SK-N-SH (cell line): ENCODE measurements around the gene DLGAP5. TPM values are rescaled to one million over a fixed set of nuclear protein-coding genes. Genes with fewer than 3 reads are reported as not detected.

Source experiments
- CTCF ChIA-PET: fragments of 300-600, 350-600 bp; formaldehyde crosslinking; extraction: SDS; loops from one replicate; lab custom pipeline; 2021; lab: Yijun Ruan, JAX
- POLR2A ChIA-PET: fragments of 350-600 bp; sonication (Branson Sonifier 250); formaldehyde crosslinking; extraction: SDS; loops from one replicate; lab custom pipeline; 2020; ENCODE audit warnings: antibody characterized with exemption, inconsistent platforms; lab: Yijun Ruan, JAX
- DNase-seq: peaks from one replicate; pipeline ENCODE4 v3.0.0; 2012
- H2AFZ ChIP-seq: fragments of 200-600 bp; sonication (generic); 2 replicates; pipeline ENCODE4 v1.8.1; 2016; ENCODE audit warnings: antibody characterized with exemption, mild to moderate bottlenecking, low read depth
- H3F3A ChIP-seq: fragments of 200-600 bp; sonication (generic); replicated peaks from 2 replicates; pipeline ENCODE3; 2016; ENCODE audit warnings: antibody characterized with exemption, mild to moderate bottlenecking; ENCODE audit not compliant: insufficient read depth
- H3K27ac ChIP-seq, 2 experiments: fragments of 200-500 bp in 1 of 2; fragments of 200-600 bp in 1 of 2; sonication (Bioruptor generic) in 1 of 2; sonication (generic), shearing (Covaris generic) in 1 of 2; 2 replicates each; pipeline versions ENCODE4 v1.5.1 to v1.6.1; 2014 to 2016; ENCODE audit warnings: low read depth in 2 of 2, inconsistent platforms in 1 of 2, low read length in 1 of 2, mild to moderate bottlenecking in 1 of 2, mixed read lengths in 1 of 2
- H3K27me3 ChIP-seq: fragments of 200-600 bp; sonication (generic), shearing (Covaris generic); 2 replicates; pipeline ENCODE4 v1.6.1; 2016; ENCODE audit warnings: mixed run types; ENCODE audit not compliant: insufficient read depth
- H3K36me3 ChIP-seq, 2 experiments: fragments of 200-500 bp in 1 of 2; fragments of 200-600 bp in 1 of 2; sonication (Bioruptor generic) in 1 of 2; sonication (generic) in 1 of 2; replicated peaks in 1 of 2; 2 replicates each; pipeline versions ENCODE3 to v1.5.1; 2014 to 2016; ENCODE audit warnings: low read length in 1 of 2, mild to moderate bottlenecking in 1 of 2; ENCODE audit not compliant: insufficient read depth in 2 of 2, control insufficient read depth in 1 of 2
- H3K4me1 ChIP-seq, 2 experiments: fragments of 200-500 bp in 1 of 2; fragments of 200-600 bp in 1 of 2; sonication (Bioruptor generic) in 1 of 2; sonication (generic), shearing (Covaris generic) in 1 of 2; 2 replicates each; pipeline versions ENCODE4 v1.5.1 to v1.6.1; 2014 to 2016; ENCODE audit warnings: low read depth in 1 of 2, low read length in 1 of 2, mixed run types in 1 of 2; ENCODE audit not compliant: insufficient read depth in 2 of 2, control insufficient read depth in 1 of 2
- H3K4me2 ChIP-seq: fragments of 200-600 bp; sonication (generic), shearing (Covaris generic); 2 replicates; pipeline ENCODE4 v1.6.1; 2017; ENCODE audit warnings: mixed run types
- H3K4me3 ChIP-seq, 2 experiments: fragments of 200-500 bp in 1 of 2; fragments of 200-600 bp in 1 of 2; sonication (Bioruptor generic) in 1 of 2; sonication (generic), shearing (Covaris generic) in 1 of 2; 2 replicates each; pipeline versions ENCODE4 v1.5.1 to v1.8.1; 2014 to 2016; ENCODE audit warnings: low read depth in 2 of 2, inconsistent platforms in 1 of 2, low read length in 1 of 2, mild to moderate bottlenecking in 1 of 2, mixed read lengths in 1 of 2, moderate library complexity in 1 of 2
- H3K79me2 ChIP-seq: fragments of 200-600 bp; sonication (generic); 2 replicates; pipeline ENCODE4 v1.8.1; 2017; ENCODE audit warnings: mild to moderate bottlenecking; ENCODE audit not compliant: insufficient read depth
- H3K9ac ChIP-seq: fragments of 200-600 bp; sonication (generic); 2 replicates; pipeline ENCODE4 v1.6.1; 2017; ENCODE audit warnings: mixed run types
- H3K9me2 ChIP-seq: fragments of 200-600 bp; sonication (generic); 2 replicates; pipeline ENCODE4 v1.6.1; 2017; ENCODE audit warnings: mixed run types
- H3K9me3 ChIP-seq: fragments of 200-600 bp; sonication (generic); 2 replicates; pipeline ENCODE4 v1.6.1; 2017; ENCODE audit warnings: mixed run types, mild to moderate bottlenecking, moderate library complexity
- H4K20me1 ChIP-seq: fragments of 200-600 bp; sonication (generic); 2 replicates; pipeline ENCODE4 v1.6.1; 2017; ENCODE audit warnings: mild to moderate bottlenecking, mixed run types; ENCODE audit not compliant: insufficient read depth
- CHD2 ChIP-seq: fragments of 150-350 bp; IDR thresholded peaks from 2 replicates; pipeline ENCODE4 v1.6.1; 2018; ENCODE audit warnings: low read length; ENCODE audit not compliant: partially characterized antibody
- ELF1 ChIP-seq: IDR thresholded peaks from 2 replicates; pipeline ENCODE4 v1.4.0; 2012
- EP300 ChIP-seq, 2 experiments: IDR thresholded peaks; 2 replicates each; pipeline versions ENCODE4 v1.4.0 to v1.6.1; 2012; ENCODE audit warnings: borderline replicate concordance in 1 of 2, low read depth in 1 of 2, low read length in 1 of 2
- EZH2phosphoT487 ChIP-seq: fragments of 200-600 bp; sonication (generic); IDR thresholded peaks from 2 replicates; pipeline ENCODE4 v1.6.1; 2017; ENCODE audit warnings: low read depth, mixed run types, mild to moderate bottlenecking, antibody characterized with exemption, moderate library complexity, borderline replicate concordance
- FOSL2 ChIP-seq: IDR thresholded peaks from 2 replicates; pipeline ENCODE4 v1.4.0; 2012; ENCODE audit warnings: low read depth, mild to moderate bottlenecking, moderate library complexity, borderline replicate concordance
- GABPA ChIP-seq: IDR thresholded peaks from 2 replicates; pipeline ENCODE4 v1.4.0; 2012; ENCODE audit warnings: low read depth, mild to moderate bottlenecking
- IRF3 ChIP-seq: fragments of 150-350 bp; IDR thresholded peaks from 2 replicates; pipeline ENCODE4 v1.6.1; 2016; ENCODE audit warnings: mild to moderate bottlenecking, low read depth, low read length
- MEF2A ChIP-seq: IDR thresholded peaks from 2 replicates; pipeline ENCODE4 v1.4.0; 2012; ENCODE audit warnings: low read depth, borderline replicate concordance
- MXI1 ChIP-seq: IDR thresholded peaks from 2 replicates; pipeline ENCODE4 v1.6.1; 2012; ENCODE audit warnings: mild to moderate bottlenecking, low read depth, low read length, improper control_type of control experiment
- POLR2AphosphoS5 ChIP-seq: IDR thresholded peaks from 2 replicates; pipeline ENCODE4 v1.6.1; 2012; ENCODE audit warnings: low read depth, low read length
- REST ChIP-seq: IDR thresholded peaks from 2 replicates; pipeline ENCODE4 v1.6.1; 2012; ENCODE audit warnings: mild to moderate bottlenecking, low read depth, low read length, moderate library complexity
- RXRA ChIP-seq: IDR thresholded peaks from 2 replicates; pipeline ENCODE4 v1.4.0; 2012; ENCODE audit warnings: low read depth, mild to moderate bottlenecking, borderline replicate concordance
- SMC3 ChIP-seq: IDR thresholded peaks from 2 replicates; pipeline ENCODE4 v1.6.1; 2012; ENCODE audit warnings: low read depth, low read length, improper control_type of control experiment
- TEAD4 ChIP-seq: IDR thresholded peaks from 2 replicates; pipeline ENCODE4 v1.4.0; 2012; ENCODE audit warnings: mild to moderate bottlenecking, borderline replicate concordance; ENCODE audit not compliant: insufficient read depth
- YY1 ChIP-seq: IDR thresholded peaks from 2 replicates; pipeline ENCODE4 v1.4.0; 2012; ENCODE audit warnings: low read depth, mild to moderate bottlenecking
- ZBTB33 ChIP-seq: IDR thresholded peaks from 2 replicates; pipeline ENCODE4 v1.4.0; 2012; ENCODE audit warnings: low read depth, borderline replicate concordance
- whole genome bisulfite sequencing: methylation state at CpG from one replicate; pipeline ENCODE4 v1.1.6; 2017; ENCODE audit warnings: low lambda C conversion rate; 5-methylcytosine and 5-hydroxymethylcytosine counted together
- polyA plus RNA-seq, 3 experiments: library from polyadenylated mRNA; depleted of rRNA; stranded (reverse); fragments of >200 nt; gene quantifications; 2 replicates each; pipeline ENCODE4 v1.2.3, GENCODE V29; 2012
- TF ChIP-seq, protein P1 (sequence below): fragments of 200-600 bp; sonication (generic); IDR thresholded peaks from 2 replicates; pipeline ENCODE4 v1.6.1; 2017; ENCODE audit warnings: antibody characterized with exemption, mild to moderate bottlenecking, moderate library complexity

DLGAP5 gene
- polyA plus RNA-seq, 1 of the 3 experiments (the other 2 are of a cell fraction): 6.4 TPM

GRCh38 chr14:55120571-55121495 lies 70.6 kb downstream of the DLGAP5 start:
- POLR2A ChIA-PET: interaction anchor here (0.7 kb wide), 1 partner anchor 293 kb away, joined by 6 read pairs; no protein-coding TSS in a partner anchor
- WGBS: 87% methylated on average over 13 of the region's 13 CpGs
- DNase-seq: no peak

More at GRCh38 chr14:55120571-55121495, 70.6 kb downstream of the DLGAP5 start:
- Histone ChIP-seq H3K27ac (no peak overlapping the region), H2AFZ (no peak overlapping the region), H3K4me1 (peaks cover 7 to 26% of the 10 kb centered on the region in 2 experiments), H3K9me2 (no peaks in the 10 kb centered on the region), H3K9me3 (no peaks in the 10 kb centered on the region), H3K9ac (no peak overlapping the region), H3K27me3 (no peaks in the 10 kb centered on the region), H3K36me3 (no peaks in the 10 kb centered on the region), H3K4me2 (no peak overlapping the region), H3K79me2 (no peaks in the 10 kb centered on the region), H3F3A (no peaks in the 10 kb centered on the region), H3K4me3 (no peak overlapping the region), H4K20me1 (no peaks in the 10 kb centered on the region)
- TF ChIP-seq REST (no peak), EZH2phosphoT487 (no peak), SMC3 (no peak), EP300 (IDR thresholded peaks at IDR 0.05; ENCODE audit: borderline replicate concordance in 1 of 2, low read depth in 1 of 2, low read length in 1 of 2) (no peak), TEAD4 (no peak), MXI1 (no peak), POLR2AphosphoS5 (no peak), ZBTB33 (no peak), FOSL2 (no peak), CHD2 (no peak), IRF3 (no peak), ELF1 (no peak), GABPA (no peak), MEF2A (no peak), YY1 (no peak), RXRA (no peak)
- TF ChIP-seq, protein P1, sequence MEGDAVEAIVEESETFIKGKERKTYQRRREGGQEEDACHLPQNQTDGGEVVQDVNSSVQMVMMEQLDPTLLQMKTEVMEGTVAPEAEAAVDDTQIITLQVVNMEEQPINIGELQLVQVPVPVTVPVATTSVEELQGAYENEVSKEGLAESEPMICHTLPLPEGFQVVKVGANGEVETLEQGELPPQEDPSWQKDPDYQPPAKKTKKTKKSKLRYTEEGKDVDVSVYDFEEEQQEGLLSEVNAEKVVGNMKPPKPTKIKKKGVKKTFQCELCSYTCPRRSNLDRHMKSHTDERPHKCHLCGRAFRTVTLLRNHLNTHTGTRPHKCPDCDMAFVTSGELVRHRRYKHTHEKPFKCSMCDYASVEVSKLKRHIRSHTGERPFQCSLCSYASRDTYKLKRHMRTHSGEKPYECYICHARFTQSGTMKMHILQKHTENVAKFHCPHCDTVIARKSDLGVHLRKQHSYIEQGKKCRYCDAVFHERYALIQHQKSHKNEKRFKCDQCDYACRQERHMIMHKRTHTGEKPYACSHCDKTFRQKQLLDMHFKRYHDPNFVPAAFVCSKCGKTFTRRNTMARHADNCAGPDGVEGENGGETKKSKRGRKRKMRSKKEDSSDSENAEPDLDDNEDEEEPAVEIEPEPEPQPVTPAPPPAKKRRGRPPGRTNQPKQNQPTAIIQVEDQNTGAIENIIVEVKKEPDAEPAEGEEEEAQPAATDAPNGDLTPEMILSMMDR: no peak
- CTCF ChIA-PET: interaction anchor here (1.3 to 2.0 kb wide), 2 partner anchors 13 to 16 kb away, joined by 3 to 7 read pairs; no protein-coding TSS in a partner anchor
